ENCODE results near the gene AAK1. TPM values are rescaled to one million over a fixed set of nuclear protein-coding genes. Genes with fewer than 3 reads are reported as not detected.

Gene AAK1
- total and polyA plus RNA-seq, 10 of the 15 experiments (the other 5 are each of a cell fraction or from before 2014, with no cell fraction given): 2.9 to 41.4 (median 17.5) TPM

DNA sequence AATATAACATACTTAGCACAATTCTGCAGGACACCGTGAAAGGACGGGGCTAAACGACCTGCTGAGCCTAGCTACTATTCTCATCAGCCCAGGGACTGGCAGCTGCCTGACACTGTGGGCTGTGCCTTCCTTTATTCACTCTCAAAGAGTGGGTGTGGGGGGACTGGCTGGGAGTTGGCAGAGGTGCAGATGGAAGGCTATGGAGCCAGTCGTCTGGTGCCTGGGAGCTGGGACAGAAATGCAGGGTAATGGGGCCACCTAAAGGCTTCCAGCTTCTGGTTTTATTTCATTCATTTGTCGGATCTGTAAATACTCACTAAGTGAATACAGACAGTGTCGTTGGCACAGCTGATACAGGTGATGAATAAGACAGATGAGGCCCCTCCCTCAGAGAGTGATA is 150.3 kb downstream of the AAK1 start:
- in situ Hi-C loops (cut with MboI): no loop called here
- H4K20me1 ChIP-seq (ENCODE audit: control insufficient read depth, insufficient read depth): no peaks in the 10 kb centered on the region
- no peak overlapping the region for H3K9ac ChIP-seq (ENCODE audit: control insufficient read depth, insufficient read depth, low read length)
- H3K27ac ChIP-seq (ENCODE audit: control insufficient read depth, insufficient read depth): no peak overlapping the region
- H3K79me2 ChIP-seq (ENCODE audit: control insufficient read depth, insufficient read depth, low read length): no peaks in the 10 kb centered on the region
- no peaks in the 10 kb centered on the region for H3K27me3 ChIP-seq (replicated peaks in 1 of 2; ENCODE audit: control insufficient read depth in 2 of 2, insufficient read depth in 2 of 2, low read length in 1 of 2)
- RAD21 ChIA-PET (ENCODE audit: unreplicated experiment): no interaction called here
- SMC1A ChIA-PET (ENCODE audit: uncharacterized antibody, unreplicated experiment): interaction anchor here (1.0 kb wide), 1 partner anchor 118 kb away, joined by 3 read pairs; no protein-coding TSS in a partner anchor
- no peak overlapping the region for H2AFZ ChIP-seq (ENCODE audit: control insufficient read depth, low read depth, low read length)
- POLR2A ChIA-PET: no interaction called here
- FAIRE-seq (no peak), ATAC-seq (no peak), DNase-seq (ENCODE audit: low read depth, low spot score) (no peak)
- H3K4me1 ChIP-seq (ENCODE audit: control insufficient read depth, insufficient read depth, low read length): peaks cover 3% of the 10 kb centered on the region; the same call in 1 of the 2 replicates
- no peak overlapping the region for H3K4me2 ChIP-seq (ENCODE audit: control insufficient read depth, insufficient read depth)
- WGBS (ENCODE audit: insufficient coverage, insufficient replicate concordance, low lambda C conversion rate, missing lambda C conversion rate): 78% methylated on average over 6 of the region's 6 CpGs
- BruUV-seq (replicated peaks): no TSS peak
- TF ChIP-seq CTCF (IDR thresholded peaks at IDR 0.05 in 2 of 3, conservative IDR thresholded peaks at IDR 0.05 in 1 of 3; ENCODE audit: control insufficient read depth in 2 of 3, extremely low read depth in 1 of 3, insufficient read depth in 1 of 3, low read depth in 3 of 3, low read length in 3 of 3): 0 out of 6 replicates have a peak, but pooled peaks of 1 of the 3 experiments have one; percentile 2
- TF ChIP-seq HDGF (IDR thresholded peaks at IDR 0.05): no peak
- H3K9me3 ChIP-seq (replicated peaks; ENCODE audit: control insufficient read depth, insufficient read depth, low read length): no peaks in the 10 kb centered on the region
- intact Hi-C loops (cut with micrococcal nuclease; ENCODE audit: unreplicated experiment): no loop called here
- H3K36me3 ChIP-seq (ENCODE audit: control insufficient read depth in 2 of 2, insufficient read depth in 2 of 2, low read length in 1 of 2): peaks cover 0 to 8% of the 10 kb centered on the region in 2 experiments; a peak in 1 of 4 replicates
- CTCF ChIA-PET: interaction anchor here (1.4 kb wide), 1 partner anchor 118 kb away, joined by 3 read pairs; no protein-coding TSS in a partner anchor
- no peak overlapping the region for H3K4me3 ChIP-seq

- Histone ChIP-seq H3K27ac (ENCODE audit: control insufficient read depth, insufficient read depth) (no peak overlapping the region), H2AFZ (ENCODE audit: control insufficient read depth, low read depth, low read length) (no peak overlapping the region), H3K4me2 (ENCODE audit: control insufficient read depth, insufficient read depth) (no peak overlapping the region), H3K27me3 (replicated peaks in 1 of 2; ENCODE audit: control insufficient read depth in 2 of 2, insufficient read depth in 2 of 2, low read length in 1 of 2) (no peaks in the 10 kb centered on the region), H3K36me3 (ENCODE audit: control insufficient read depth in 2 of 2, insufficient read depth in 2 of 2, low read length in 1 of 2) (peaks cover 0 to 8% of the 10 kb centered on the region in 2 experiments; a peak in 1 of 4 replicates), H3K4me1 (ENCODE audit: control insufficient read depth, insufficient read depth, low read length) (peaks cover 3% of the 10 kb centered on the region; the same call in 1 of the 2 replicates), H3K9me3 (replicated peaks; ENCODE audit: control insufficient read depth, insufficient read depth, low read length) (no peaks in the 10 kb centered on the region), H4K20me1 (ENCODE audit: control insufficient read depth, insufficient read depth) (no peaks in the 10 kb centered on the region), H3K9ac (ENCODE audit: control insufficient read depth, insufficient read depth, low read length) (no peak overlapping the region), H3K79me2 (ENCODE audit: control insufficient read depth, insufficient read depth, low read length) (no peaks in the 10 kb centered on the region), H3K4me3 (no peak overlapping the region)
- no TSS peak for BruUV-seq (replicated peaks)
- ChIA-PET RAD21 (ENCODE audit: unreplicated experiment) (interaction anchor here (1.2 kb wide), 1 partner anchor 9 kb away, joined by 3 read pairs; no protein-coding TSS in a partner anchor), CTCF (interaction anchor here (1.5 kb wide), 1 partner anchor 9 kb away, joined by 3 read pairs; no protein-coding TSS in a partner anchor), POLR2A (no interaction called here), SMC1A (ENCODE audit: uncharacterized antibody, unreplicated experiment) (interaction anchor here (0.8 to 2.5 kb wide), 4 partner anchors 8 to 221 kb away, joined by 3 to 5 read pairs (median 4); no protein-coding TSS in a partner anchor)
- FAIRE-seq (no peak), DNase-seq (ENCODE audit: low read depth, low spot score) (no peak), ATAC-seq (peak; percentile 48; the same call in 2 of the 3 replicates)
- intact Hi-C loops (cut with micrococcal nuclease; ENCODE audit: unreplicated experiment): no loop called here
- WGBS (ENCODE audit: insufficient coverage, insufficient replicate concordance, low lambda C conversion rate, missing lambda C conversion rate): 97% methylated on average over 4 of the region's 4 CpGs
- in situ Hi-C loops (cut with MboI): no loop called here
- no peak for TF ChIP-seq FOXK2 (IDR thresholded peaks at IDR 0.05)
- TF ChIP-seq IKZF2 (IDR thresholded peaks at IDR 0.05): 0 out of 4 replicates have a peak, but pooled peaks of 1 of the 2 experiments have one; percentile 17
These were observed 151.7 kb downstream of the AAK1 start for GRCh38 chr2:69491864-69492263.

Measured in GM12878 (cell line).